Vagina (tissue), 2 donors: ENCODE data around the gene NOMO2. TPM values are rescaled to one million over a fixed set of nuclear protein-coding genes. Genes with fewer than 3 reads are reported as not detected.
"Not testable (repeated sequence)": the region's sequence is repeated elsewhere in the genome, so short reads cannot be mapped to it uniquely, and the experiment has no call there.

ENCODE experiments used
- DNase-seq, 2 donors: peaks; one replicate each; pipeline ENCODE4 v3.0.0-alpha.2; 2017; ENCODE audit errors: extremely low spot score in 2 of 2
- H3K27ac ChIP-seq: fragments of 200-600 bp; sonication (generic); one replicate; pipeline ENCODE4 v1.5.1; 2019
- H3K27me3 ChIP-seq: fragments of 200-600 bp; sonication (generic); one replicate; pipeline ENCODE4 v1.5.1; 2019
- H3K36me3 ChIP-seq, 2 donors: fragments of 200-600 bp; sonication (generic); one replicate each; pipeline ENCODE4 v1.5.1; 2017 to 2019
- H3K4me1 ChIP-seq: fragments of 200-600 bp; sonication (generic); one replicate; pipeline ENCODE4 v1.5.1; 2019
- H3K4me3 ChIP-seq, 2 donors: fragments of 200-600 bp; sonication (generic); 1 replicate in 1 of 2; 2 replicates in 1 of 2; pipeline ENCODE4 v1.5.1; 2016 to 2019
- H3K9me3 ChIP-seq: fragments of 200-600 bp; sonication (generic); one replicate; pipeline ENCODE4 v1.5.1; 2019
- POLR2A ChIP-seq, 2 donors: fragments of 450-650 bp; IDR thresholded peaks; one replicate each; pipeline ENCODE4 v1.6.1; 2017; ENCODE audit warnings: antibody characterized with exemption in 2 of 2, mild to moderate bottlenecking in 2 of 2, moderate library complexity in 2 of 2
- POLR2AphosphoS5 ChIP-seq, 2 donors: sonication (generic); formaldehyde crosslinking; IDR thresholded peaks; one replicate each; pipeline ENCODE4 v1.9.0; 2017; ENCODE audit warnings: antibody characterized with exemption in 2 of 2, mild to moderate bottlenecking in 2 of 2, low read depth in 1 of 2; ENCODE audit not compliant: insufficient read depth in 1 of 2
- intact Hi-C: fragments of 100-400 bp; cut with DNase I; formaldehyde crosslinking; loops from one replicate; pipeline ENCODE4 v1.15.1; 2023
- total RNA-seq: library from RNA; depleted of rRNA; stranded (reverse); fragments of >200 nt; gene quantifications from one replicate; pipeline ENCODE4 v1.2.3, GENCODE V29; 2016

NOMO2 gene
- total RNA-seq, 1 donor from 2014 or later, result 58.4 TPM

- H3K4me3 ChIP-seq, H3K4me1 ChIP-seq, H3K27ac ChIP-seq, DNase-seq, H3K9me3 ChIP-seq, intact Hi-C loops, H3K36me3 ChIP-seq, H3K27me3 ChIP-seq: not testable (repeated sequence)
Measured at GRCh38 chr16:18591908-18592307, 30.0 kb upstream of the NOMO2 start.

- H3K27ac ChIP-seq, H3K9me3 ChIP-seq, H3K4me1 ChIP-seq, H3K27me3 ChIP-seq, intact Hi-C loops, H3K36me3 ChIP-seq, H3K4me3 ChIP-seq, DNase-seq: not testable (repeated sequence)
Measured at GRCh38 chr16:18591441-18591840, 29.5 kb upstream of the NOMO2 start.

- H3K36me3 ChIP-seq, H3K4me3 ChIP-seq, intact Hi-C loops, H3K27me3 ChIP-seq, DNase-seq, H3K27ac ChIP-seq, H3K9me3 ChIP-seq, H3K4me1 ChIP-seq: not testable (repeated sequence)
Measured at GRCh38 chr16:18589806-18590205, 27.9 kb upstream of the NOMO2 start.

- H3K4me1 ChIP-seq, H3K36me3 ChIP-seq, DNase-seq, H3K27me3 ChIP-seq, H3K27ac ChIP-seq, H3K9me3 ChIP-seq, H3K4me3 ChIP-seq, intact Hi-C loops: not testable (repeated sequence)
Measured at GRCh38 chr16:18586560-18587540, 25.0 kb upstream of the NOMO2 start.

GRCh38 chr16:18585789-18586188 is 23.9 kb upstream of the NOMO2 start:
- not testable (repeated sequence) for DNase-seq, H3K27me3 ChIP-seq

GRCh38 chr16:18582902-18583301 is 21.0 kb upstream of the NOMO2 start:
- DNase-seq, result no peak
- no peak overlapping the region for H3K27ac ChIP-seq
- no peaks in the 10 kb centered on the region for H3K4me1 ChIP-seq
- intact Hi-C loops, result no loop called here
- no peak for TF ChIP-seq POLR2AphosphoS5 (IDR thresholded peaks at IDR 0.05; ENCODE audit: insufficient read depth in 1 of 2, low read depth in 1 of 2)
- no peak for TF ChIP-seq POLR2A (IDR thresholded peaks at IDR 0.05)
- H3K4me3 ChIP-seq, result no peak overlapping the region
- H3K36me3 ChIP-seq, result no peaks in the 10 kb centered on the region
- no peaks in the 10 kb centered on the region for H3K27me3 ChIP-seq
- H3K9me3 ChIP-seq, result no peaks in the 10 kb centered on the region

More at GRCh38 chr16:18585789-18586188, 23.9 kb upstream of the NOMO2 start:
- H3K36me3 ChIP-seq, H3K4me1 ChIP-seq, H3K27ac ChIP-seq, intact Hi-C loops, H3K4me3 ChIP-seq, H3K9me3 ChIP-seq: not testable (repeated sequence)

GRCh38 chr16:18580396-18580795 is 18.5 kb upstream of the NOMO2 start:
- H3K27ac ChIP-seq, DNase-seq, intact Hi-C loops, H3K4me1 ChIP-seq, H3K27me3 ChIP-seq, H3K36me3 ChIP-seq, H3K9me3 ChIP-seq, H3K4me3 ChIP-seq: not testable (repeated sequence)

- intact Hi-C loops, result not testable (repeated sequence)
Measured at GRCh38 chr16:18579261-18579660, 17.4 kb upstream of the NOMO2 start.

GRCh38 chr16:18577942-18578341 is 16.0 kb upstream of the NOMO2 start:
- H3K9me3 ChIP-seq, DNase-seq, H3K4me1 ChIP-seq, H3K36me3 ChIP-seq, intact Hi-C loops, H3K27ac ChIP-seq, H3K27me3 ChIP-seq, H3K4me3 ChIP-seq: not testable (repeated sequence)

More at GRCh38 chr16:18579261-18579660, 17.4 kb upstream of the NOMO2 start:
- not testable (repeated sequence) for H3K4me1 ChIP-seq, DNase-seq, H3K27ac ChIP-seq, H3K27me3 ChIP-seq, H3K4me3 ChIP-seq, H3K36me3 ChIP-seq, H3K9me3 ChIP-seq

GRCh38 chr16:18575945-18576344 is 14.0 kb upstream of the NOMO2 start:
- DNase-seq, H3K36me3 ChIP-seq, H3K27ac ChIP-seq, H3K27me3 ChIP-seq, H3K4me1 ChIP-seq, H3K9me3 ChIP-seq, H3K4me3 ChIP-seq, intact Hi-C loops: not testable (repeated sequence)

GRCh38 chr16:18575298-18575917 is 13.5 kb upstream of the NOMO2 start:
- DNase-seq, H3K36me3 ChIP-seq, H3K4me3 ChIP-seq, H3K27me3 ChIP-seq, H3K27ac ChIP-seq, H3K9me3 ChIP-seq, intact Hi-C loops, H3K4me1 ChIP-seq: not testable (repeated sequence)

- H3K27ac ChIP-seq, H3K4me1 ChIP-seq, intact Hi-C loops, DNase-seq, H3K9me3 ChIP-seq, H3K4me3 ChIP-seq, H3K36me3 ChIP-seq, H3K27me3 ChIP-seq: not testable (repeated sequence)
Measured at GRCh38 chr16:18573887-18574286, 12.0 kb upstream of the NOMO2 start.

- H3K27ac ChIP-seq, H3K27me3 ChIP-seq, DNase-seq, H3K9me3 ChIP-seq, H3K36me3 ChIP-seq, H3K4me3 ChIP-seq, H3K4me1 ChIP-seq, intact Hi-C loops: not testable (repeated sequence)
Measured at GRCh38 chr16:18572973-18573372, 11.1 kb upstream of the NOMO2 start.
